ENCODE measurements around the gene PLLP.
"Not testable (repeated sequence)": the region's sequence is repeated elsewhere in the genome, so short reads cannot be mapped to it uniquely, and the experiment has no call there.

PLLP gene

DNA sequence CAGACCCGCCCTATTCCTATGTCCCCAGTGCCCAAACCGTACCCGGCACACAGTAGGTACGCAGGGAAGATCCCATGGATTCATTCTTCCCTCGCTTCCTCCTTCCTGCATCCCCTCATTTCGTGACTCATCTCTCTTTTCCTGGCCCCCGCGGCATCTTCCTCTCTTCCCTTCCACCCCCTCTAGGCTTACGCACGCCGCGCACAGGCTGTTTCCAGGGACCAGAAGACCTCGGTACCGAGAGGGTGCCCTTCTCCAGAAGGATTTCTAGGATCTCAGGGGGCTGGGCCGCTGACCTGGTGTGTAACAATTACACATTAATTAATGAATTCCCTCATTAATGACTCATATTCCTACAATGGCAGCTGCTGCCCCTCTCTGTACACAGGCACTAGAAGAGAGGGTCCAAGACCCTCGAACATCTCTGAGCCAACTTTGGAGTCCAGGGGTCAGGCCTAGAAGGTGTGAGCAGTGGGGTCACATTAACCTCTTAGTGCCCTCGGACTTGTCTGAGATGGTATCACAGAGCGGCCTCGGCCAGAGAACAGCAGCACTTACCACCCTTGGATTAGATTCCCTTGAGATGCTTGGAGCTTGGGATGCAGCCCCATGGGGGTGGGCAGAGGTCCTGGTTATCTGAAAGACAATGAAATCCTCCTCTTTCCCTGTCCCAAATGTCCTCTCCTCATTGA lies 16.8 kb upstream of the PLLP start:
- DNase-seq, result no peak

DNA sequence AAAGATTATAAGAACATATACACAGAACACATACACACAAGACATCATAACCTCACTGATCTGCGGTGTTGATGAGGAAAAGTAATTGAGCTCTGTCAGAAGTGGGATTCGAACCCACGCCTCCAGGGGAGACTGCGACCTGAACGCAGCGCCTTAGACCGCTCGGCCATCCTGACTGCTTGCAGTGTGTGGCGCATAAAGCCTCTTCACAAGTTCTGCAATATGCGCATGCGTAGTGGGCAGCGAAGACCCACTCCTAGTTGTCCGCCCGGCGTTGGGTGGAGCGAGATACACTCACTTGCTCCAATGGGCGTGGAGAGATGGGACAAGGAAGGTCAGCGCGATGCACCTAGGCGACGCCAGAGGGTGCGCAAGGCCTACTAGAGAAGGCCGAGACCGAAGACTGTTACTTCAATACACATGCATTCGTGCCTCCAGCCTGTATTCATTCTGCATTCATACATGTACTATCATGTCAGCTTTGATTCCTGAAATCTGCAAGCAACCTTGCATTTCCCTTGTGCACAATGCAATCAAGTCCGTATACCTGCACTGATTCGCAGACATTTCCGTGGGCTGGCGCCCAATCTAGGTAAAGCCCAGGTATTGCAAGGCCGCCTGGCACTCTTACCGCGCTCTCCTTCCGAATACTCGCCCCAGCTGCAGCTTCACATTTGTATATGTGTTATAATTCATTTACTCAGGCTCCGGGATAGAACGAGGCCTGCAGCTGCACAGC lies 16.1 kb upstream of the PLLP start:
- DNase-seq, result peak; percentile 99

DNA sequence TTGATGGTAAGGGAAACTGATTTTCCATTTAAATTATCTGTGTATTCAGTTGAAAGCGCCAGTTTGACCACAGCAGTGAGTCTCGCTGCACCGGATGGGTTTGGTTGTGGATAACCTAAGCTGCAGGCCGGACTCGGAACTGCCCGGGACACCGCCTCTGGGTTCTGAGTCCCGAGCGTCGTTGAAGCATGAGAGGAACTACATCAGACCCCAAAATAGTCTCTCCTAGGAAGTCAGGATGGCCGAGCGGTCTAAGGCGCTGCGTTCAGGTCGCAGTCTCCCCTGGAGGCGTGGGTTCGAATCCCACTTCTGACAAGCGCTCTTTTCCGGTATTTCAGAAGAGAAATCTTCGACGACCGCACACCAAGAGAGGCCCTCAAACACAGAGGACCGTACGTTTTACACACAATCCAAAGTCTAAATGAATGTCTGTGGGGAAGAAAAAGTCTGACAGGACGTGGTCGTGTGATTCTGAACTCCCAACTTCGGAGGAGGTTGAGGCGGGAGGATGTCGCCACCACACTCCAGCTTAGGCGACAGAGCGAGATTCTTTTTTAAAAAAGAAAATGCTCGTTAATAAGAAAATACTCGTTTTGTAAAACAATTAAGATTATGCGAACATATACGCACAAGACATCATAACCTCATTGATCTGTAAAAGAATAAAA lies 15.4 kb upstream of the PLLP start:
- peak; percentile 89 to 92 for DNase-seq

DNA sequence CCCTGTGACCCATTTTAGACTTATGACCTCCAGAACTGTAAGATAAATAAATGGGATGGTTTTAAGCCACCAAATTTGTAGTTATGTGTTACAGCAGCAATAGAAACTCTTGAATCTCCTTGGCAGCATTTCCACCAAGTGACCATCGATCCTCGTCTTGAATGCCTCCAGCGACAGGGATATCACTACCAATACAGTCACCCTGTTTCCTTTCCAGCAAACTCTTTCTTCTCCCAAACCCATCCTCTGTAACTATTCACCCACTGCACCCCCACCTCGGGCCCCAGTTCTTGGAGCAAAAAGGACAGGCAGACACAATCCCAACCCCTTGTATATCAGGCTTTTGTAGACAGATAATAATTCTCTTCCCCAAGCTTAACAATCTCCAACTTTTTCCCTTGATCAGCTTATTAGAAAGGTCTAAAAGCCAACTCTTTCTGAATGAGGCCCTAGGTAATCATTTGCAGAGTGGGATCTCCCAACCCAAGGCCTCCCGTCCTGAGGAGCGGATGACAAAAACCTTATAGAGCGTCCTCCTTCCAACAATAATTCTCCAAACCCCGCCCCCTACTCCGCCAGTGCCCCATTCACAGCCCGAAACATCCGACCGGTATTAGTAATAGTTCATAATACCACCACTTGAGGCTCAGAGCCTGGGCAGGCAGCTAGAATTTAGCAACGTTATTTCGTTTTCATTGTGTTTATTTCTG lies 14.7 kb upstream of the PLLP start:
- DNase-seq, result peak; percentile 77 to 78

DNA sequence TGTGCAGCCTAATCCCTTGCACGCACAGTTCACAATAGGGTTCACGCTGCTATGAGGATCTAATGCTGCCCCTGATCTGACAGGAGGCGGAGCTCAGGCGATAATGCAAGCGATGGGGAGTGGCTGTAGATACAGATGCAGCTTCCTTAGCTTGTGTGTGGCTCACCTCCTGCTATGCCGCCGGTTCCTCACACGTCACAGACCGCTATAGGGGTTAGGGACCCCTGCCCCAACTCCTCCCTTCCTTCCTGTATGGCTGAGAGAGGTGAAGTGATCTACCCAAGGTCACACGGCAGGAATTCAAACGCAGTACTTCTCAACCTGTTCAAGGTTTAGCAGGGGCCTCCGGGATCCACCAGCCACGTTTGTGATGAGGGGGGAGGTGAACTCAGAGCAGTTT lies 13.4 kb upstream of the PLLP start:
- peak; percentile 28 to 56 for DNase-seq

DNA sequence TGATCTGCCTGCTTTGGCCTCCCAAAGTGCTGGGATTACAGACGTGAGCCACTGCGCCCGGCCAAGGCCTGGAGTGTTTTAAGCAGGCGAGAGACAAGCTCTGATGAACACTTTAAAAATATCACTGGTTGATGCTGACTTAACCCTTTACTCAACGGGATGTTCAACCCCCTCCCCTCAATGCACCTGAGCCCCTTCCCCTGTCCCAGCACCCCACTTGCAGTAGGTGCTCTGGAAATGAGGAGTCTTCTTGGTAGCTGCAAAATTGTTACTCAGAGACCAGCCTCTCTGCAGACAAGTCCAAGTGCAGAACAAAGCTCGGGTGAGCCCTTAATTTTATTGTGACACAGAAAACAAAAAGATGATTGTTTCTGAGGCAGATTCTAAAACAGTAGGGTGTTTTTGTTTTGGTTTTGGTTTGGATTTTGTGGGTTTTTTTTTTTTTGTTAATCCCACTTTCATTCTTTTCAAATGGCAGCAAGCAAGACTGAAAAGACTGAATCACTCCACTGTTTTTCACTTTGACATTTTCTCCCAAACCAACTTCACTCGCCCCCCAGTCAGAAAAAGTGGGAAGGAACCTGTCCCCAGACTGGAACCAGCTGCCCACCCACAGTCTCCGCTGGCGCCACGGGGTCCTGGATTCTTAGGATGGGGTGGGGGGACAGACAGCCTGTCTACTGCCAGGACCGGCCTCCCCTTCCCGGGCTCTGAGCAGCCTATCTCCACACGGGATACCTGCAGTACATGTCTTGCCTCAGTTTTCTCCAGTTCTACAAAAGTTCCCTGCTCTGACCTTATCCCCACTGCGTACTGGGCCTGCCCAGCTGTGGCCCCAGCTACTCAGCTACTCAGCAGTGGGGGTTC lies 5.2 kb upstream of the PLLP start:
- DNase-seq, result no peak

DNA sequence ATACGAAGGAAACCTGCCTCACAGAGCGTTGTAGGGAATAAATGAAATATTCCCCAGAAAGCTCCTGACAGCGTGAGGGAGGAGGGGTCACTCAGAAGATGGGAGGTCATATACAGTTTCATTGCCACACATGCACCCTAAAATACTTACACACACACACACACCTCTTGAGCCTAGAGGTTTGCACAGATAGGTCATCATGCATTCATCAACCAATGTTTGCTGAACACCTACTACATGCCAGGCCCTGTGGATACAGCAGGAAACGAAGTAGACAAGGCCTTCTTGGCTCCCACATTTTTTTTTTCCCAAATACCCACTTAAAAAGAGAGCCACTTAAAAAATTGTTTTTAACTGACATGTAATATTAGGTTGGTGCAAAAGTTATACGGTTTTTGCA lies 907 bp upstream of the PLLP start:
- no peak for DNase-seq

DNA sequence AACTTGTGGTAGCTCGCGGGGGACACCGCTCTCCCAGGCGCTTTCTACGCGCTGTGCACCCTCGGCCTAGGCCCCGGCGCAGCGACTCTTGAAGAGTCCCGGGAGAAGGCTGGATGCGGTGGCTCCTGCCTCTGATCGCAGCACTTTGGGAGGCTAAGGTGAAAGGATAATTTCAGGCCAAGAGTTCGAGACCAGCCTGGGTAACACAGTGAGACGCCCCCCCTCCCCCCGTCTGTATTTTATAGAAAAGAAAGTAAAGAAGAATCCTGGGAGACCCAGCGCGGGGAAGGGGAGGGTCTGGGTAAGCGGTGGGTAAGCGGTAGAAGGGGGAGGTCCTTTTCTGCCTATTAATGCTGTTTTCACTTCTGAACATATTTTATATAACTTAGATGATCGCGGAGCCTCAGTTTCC lies 486 bp upstream of the PLLP start:
- no peak for DNase-seq

DNA sequence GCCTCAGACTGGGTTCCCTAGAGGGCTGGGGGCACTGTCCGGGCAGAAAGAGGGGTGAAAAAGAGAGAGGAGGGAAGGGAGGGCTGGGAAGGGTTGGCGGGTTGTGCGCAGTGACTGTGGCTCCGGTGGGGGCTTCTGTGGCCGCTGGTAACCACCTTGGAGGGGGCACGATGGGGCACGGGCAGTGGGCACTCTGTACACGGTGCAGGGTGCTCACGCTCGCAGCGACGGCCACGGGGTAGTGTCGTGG lies 588 bp downstream of the PLLP start:
- no peak for DNase-seq

DNA sequence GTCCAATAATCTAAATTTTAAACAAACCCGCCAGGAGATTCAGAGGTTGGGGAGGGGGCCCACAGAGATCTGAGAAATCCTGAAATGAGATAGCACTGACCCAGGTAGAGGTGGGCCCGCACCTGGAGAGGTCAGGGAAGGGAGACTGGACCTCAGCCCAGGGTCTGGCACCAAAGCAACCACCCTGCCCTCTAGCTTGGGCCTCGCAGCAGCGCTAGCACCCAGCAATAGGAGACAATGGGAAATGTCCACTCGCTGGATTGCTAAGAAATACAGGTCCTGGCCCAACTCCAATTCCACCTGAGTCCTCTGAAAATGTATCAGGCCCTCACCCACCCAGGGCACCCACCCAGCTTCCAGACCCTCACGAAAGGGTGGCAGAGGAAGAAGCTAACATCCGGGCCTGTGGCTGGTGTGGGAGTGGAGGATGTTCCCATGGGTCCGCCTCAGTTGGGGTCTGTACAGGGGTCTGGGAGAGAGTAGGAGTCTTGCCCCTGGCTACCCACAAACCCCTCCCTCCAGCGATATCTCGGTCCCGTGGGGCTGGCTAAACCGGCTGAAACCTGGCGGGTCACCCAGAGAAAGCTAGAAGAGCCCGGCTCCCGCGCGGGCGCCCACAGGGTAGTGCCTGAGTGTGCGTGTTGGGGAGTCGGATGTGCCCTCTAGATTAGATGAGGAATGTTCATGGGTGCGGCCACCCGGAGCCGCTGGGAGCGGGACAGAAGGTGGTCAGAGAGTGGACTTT lies 1.1 kb downstream of the PLLP start:
- no peak for DNase-seq

DNA sequence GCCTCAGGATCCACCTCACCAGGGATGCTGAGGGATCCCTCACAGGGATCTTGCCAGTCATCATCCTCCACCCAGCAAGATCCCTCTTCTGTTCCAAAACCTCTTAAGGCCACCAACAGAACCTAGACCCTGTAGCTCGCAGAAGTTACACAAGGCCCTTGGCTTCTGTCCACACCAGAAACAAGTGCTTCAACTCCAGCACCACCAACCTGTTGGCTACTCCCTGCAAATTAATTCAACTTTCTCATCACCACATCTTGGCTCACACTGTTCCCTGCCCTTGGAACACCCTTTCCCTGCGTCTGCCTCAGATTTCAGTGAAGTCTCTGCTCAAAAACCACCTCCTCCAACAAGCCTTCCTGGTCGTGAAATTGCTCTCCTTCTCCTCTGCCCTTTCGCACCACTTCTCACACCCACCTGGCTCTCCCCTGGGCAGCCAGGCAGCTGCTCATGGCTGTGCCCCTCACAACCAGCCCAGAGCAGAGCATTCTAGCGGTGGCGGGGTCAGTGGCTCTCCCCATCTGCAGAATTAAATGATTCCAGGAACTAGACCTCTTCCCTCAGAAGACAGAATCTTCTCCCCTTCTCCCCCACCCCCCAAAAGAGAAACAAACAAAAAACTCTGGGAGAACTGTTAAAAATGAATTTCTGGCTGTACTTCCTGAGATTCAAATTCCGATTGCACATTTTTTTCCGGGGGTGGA lies 1.8 kb downstream of the PLLP start:
- DNase-seq, result no peak

DNA sequence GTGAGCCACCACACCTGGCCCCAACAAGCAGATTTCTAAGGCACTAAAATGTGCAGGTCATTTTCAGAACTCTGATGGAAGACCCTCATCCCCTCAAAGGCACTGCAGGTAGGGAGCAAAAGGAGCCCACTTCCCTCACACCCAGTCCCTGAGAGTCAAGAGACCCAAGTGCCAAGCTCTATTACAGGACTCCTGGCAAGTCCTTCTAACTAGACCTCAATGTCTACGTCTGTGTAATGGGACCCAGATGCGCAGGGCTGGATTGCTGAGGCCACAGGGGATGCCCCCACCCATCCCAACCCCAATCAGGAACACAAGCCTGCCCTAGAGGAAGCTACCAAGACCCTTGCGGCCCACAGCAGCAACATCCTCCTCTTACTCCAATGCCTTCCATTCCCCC lies 2.7 kb downstream of the PLLP start:
- DNase-seq, result no peak

DNA sequence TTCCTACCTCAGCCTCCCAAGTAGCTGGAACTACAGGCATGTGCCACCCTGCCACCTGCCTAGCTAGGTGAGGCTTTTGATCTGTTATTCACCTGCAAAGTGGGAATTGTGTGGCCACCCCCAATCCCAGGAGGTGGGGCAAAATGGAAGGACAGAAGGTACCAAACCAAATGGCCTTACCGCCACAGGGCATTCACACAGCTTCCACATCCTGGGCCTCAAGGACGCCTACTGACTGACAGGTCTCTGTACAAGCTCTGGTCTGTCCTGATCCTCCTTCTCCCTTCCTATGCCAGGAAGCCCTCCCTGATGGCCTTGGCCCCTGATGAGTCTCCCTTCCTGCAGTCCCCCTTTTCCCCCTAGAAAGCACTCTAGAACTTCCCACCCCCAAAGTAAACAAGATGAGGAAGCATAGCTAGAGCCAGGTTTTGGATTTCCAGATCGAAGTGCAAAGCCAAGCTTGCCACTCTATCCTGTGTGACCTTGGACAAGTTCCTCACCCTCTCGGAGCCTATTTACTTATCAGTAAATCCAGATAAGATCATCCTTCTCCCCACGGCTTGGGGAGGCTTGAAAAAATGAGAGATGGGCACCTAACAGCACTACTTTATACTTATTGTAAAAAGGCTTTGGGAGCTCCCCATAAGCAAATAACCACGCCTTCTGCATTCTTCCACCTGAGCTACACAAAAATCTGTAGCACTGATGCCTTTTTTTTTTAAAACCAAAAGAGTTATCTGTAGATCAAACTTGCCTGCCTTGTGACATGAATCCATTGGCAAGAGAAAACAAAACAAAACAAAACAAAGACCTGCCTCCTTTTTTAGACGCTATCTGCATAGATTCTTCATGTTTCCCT lies 4.5 kb downstream of the PLLP start:
- no peak for DNase-seq

DNA sequence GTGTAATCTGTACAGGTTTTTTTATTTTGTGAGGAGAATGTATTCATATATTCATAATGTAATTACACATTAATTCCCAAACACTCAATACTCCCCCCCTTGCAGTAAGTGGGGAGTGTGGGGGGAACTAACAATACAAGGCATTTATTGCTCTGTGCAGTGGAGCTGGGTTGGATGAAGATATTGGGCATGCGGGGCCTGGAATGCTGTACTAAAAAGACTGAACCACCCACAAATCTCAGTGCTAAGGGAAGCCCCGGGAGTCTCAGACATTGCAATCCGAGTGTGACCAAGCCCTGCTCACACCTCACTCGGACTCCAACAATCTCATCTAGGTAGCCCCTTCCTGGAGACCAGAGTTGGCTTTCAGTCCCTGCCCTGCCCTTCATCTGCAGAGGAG lies 6.0 kb downstream of the PLLP start:
- no peak for DNase-seq

DNA sequence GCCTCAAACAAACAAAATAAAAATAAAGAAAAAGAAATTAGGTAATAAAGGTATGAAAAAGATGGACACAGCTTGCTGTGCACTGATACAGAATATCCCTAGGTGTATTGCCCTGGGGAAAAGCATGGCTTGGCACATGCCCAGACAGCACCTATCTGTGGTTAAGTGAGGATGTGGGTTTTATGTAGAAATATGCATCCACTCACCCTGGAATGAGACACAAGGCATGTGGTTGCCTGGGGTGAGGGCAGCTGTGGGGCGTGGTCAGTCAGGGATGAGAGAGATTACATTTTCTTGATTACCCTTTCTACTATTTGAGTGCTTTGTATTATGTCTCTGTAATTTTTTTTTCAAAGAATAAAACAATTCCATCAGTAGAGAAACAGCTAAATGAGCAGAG lies 6.9 kb downstream of the PLLP start:
- DNase-seq, result no peak

DNA sequence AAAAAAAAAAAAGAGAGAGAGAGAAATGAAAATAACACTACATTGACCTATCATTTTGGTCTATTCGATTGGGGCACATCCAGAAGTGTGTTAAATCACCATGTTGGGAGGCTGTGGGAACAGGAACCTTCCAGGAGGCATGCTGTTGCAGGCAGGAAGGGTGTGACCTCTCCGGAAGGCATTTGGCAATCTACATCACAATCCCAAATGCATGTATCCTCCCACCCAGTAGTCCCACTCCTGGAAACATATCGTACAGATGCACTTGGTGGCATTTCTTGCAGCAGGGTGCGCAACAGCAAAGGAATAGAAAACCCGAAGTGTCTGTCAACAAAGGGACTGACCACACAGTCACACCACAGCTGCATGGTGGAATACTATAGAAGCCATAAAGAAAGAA lies 7.9 kb downstream of the PLLP start:
- no peak for DNase-seq

DNA sequence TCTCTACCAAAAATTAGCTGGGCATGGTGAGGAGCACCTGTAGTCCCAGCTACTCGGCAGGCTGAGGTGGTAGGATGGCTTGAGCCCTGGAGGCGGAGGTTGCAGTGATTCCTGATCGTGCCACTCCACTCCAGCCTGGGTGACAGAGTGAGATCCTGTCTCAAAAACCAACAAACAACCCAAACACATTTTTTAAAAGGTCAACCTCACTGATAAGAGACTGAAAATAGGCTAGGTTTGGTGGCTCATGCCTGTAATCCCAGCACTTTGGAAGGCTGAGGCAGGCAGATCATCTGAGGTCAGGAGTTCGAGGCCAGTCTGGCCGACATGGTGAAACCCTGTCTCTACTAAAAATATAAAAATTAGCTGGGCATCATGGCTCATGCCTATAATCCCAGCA lies 8.5 kb downstream of the PLLP start:
- not testable (repeated sequence) for DNase-seq

DNA sequence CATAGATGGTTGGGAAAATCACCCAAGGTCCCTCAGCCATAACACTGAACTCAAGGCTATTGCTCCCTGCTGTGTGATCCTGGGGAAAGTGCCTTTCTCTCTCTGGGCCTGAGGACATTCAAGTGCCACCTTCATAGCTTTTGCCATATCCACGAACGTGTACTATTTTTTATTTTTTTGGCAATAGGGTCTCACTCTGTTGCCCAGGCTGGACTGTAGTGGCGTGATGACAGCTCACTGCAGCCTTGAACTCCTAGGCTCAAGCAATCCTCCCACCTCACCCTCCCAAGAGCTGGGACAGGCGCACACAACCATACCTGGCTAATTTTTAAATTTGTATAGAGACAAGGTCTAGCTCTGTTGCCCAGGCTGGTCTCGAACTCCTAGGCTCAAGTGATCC lies 10.6 kb downstream of the PLLP start:
- no peak for DNase-seq

DNA sequence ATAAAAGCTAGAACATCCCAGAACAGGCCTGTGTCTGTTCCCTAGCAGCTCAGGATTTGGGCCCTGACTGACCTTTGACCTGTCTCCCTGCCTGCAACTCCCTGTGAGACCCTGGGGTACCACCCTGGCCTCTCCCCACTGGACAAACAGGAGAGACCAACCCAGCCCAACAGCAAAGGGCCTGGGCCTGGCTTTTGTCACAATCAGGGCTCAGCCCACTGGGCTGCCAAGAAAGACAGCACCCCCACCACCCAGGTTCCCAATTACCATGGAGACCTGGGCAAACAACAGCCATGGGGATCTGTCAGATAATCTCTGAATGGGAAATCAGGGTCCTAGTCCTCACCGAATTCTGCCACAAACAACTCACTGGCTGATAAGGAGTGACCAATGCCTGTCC lies 11.1 kb downstream of the PLLP start:
- no peak for DNase-seq

DNA sequence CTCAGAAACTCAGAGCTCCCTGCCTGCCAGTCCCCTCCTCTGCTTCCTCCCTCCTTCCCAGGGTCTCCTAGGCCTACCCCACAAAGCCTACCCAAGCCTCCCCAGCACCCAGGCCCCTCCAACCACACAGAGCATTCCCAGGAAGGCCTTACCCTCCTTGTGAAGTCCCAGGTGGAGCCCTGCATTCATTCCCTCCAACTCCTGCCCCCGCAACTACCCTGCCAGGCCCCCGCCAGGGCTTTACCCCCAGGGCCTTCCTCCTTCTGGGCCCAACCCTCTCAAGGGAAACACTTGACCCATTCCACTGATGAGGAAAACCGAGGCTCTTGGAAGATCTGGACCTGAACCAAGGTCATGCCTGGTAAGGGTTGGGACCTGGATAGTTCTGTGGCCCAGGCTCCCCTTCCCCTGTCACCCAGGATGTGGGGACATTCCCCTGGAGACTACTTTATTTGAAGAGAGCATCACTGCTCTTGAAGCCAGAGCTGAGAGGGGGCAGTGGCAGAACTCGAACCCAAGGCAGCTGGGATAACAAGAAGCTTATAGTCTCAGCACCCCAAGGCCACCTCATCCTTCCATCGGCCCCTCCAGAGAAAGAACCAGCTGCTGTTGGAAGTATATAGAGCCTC lies 12.5 kb downstream of the PLLP start:
- no peak for DNase-seq
